AML-193 (cell line): ENCODE data around the gene NUP188.
"Not testable (repeated sequence)": the region's sequence is repeated elsewhere in the genome, so short reads cannot be mapped to it uniquely, and the experiment has no call there.

Experiments
- DNase-seq, 2 experiments: peaks; one replicate each; lab custom pipeline; 2025; lab: John Stamatoyannopoulos, UW

The NUP188 gene

GRCh38 chr9:129028192-129028966, 80.9 kb downstream of the NUP188 start, which contains the start of gene SH3GLB2:
SH3GLB2 (minus strand) TSS chr9:129028331; CDS start chr9:129028154, 177 bp downstream.
- peak; percentile 83 to 86 for DNase-seq

- DNase-seq, result no peak
Observed at GRCh38 chr9:129030191-129030590, 82.7 kb downstream of the NUP188 start.

- no peak for DNase-seq
Observed at GRCh38 chr9:129031514-129031913, 84.0 kb downstream of the NUP188 start.

- DNase-seq, result no peak
Observed at GRCh38 chr9:129032541-129033159, 85.2 kb downstream of the NUP188 start.

GRCh38 chr9:129033216-129033615, 85.7 kb downstream of the NUP188 start:
- no peak for DNase-seq

- not testable (repeated sequence) for DNase-seq
Observed at GRCh38 chr9:129035838-129036237, 88.3 kb downstream of the NUP188 start.

GRCh38 chr9:129036241-129036922, 88.9 kb downstream of the NUP188 start, which contains the start of gene MIGA2:
MIGA2 (plus strand) TSS chr9:129036626; CDS start chr9:129040595, 3,969 bp downstream.
- peak; percentile 98 to 99 for DNase-seq

- DNase-seq, result no peak
Observed at GRCh38 chr9:129036923-129037766, 89.6 kb downstream of the NUP188 start.

GRCh38 chr9:129037767-129038098, 90.2 kb downstream of the NUP188 start:
- no peak for DNase-seq

GRCh38 chr9:129038109-129038852, 90.8 kb downstream of the NUP188 start:
- DNase-seq, result no peak

- no peak for DNase-seq
Observed at GRCh38 chr9:129040113-129040643, 92.7 kb downstream of the NUP188 start.

- no peak for DNase-seq
Observed at GRCh38 chr9:129042016-129042415, 94.5 kb downstream of the NUP188 start.

- no peak for DNase-seq
Observed at GRCh38 chr9:129052592-129052991, 105.1 kb downstream of the NUP188 start.

- no peak for DNase-seq
Observed at GRCh38 chr9:129053020-129053419, 105.5 kb downstream of the NUP188 start.

- DNase-seq, result no peak
Observed at GRCh38 chr9:129054163-129054851, 106.8 kb downstream of the NUP188 start.
